ENCODE data around the gene PTPRD.

Gene PTPRD

DNA sequence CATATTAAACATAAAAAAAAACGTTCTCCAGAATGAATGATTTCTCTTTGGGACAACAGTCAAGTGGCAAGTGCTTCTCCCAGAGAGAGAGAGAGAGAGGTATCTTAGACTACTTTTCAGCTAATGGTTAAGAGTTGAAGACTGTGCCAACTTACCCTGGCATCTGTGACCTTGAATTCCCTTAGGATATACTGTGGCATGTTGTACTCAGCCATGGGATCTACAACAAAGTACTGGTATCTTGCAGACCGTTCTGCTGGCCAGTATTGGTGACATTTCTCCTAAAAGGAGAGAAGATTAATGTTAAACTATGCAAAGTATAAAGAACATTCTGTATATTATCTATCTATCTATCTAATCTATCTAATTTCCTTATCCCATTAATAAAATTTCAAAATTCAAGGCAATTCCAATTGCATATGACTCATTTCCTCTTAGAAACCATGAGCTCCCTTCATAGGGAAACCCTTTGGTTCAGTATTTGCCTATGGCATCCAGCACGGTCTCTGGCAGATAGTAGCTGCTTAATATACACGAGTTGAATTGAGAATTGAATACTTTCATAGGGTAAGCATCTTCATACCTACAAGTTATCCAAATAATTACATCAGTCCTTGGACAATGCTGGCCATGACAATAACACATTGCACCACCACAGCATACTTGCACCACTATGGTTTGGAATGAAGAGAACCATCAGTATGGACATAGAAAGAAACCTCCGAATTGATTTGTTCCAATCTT, 2273.9 kb downstream of the PTPRD start:
- Histone ChIP-seq H3K27ac (ENCODE audit: low read depth, low read length) (no peak overlapping the region), H3K4me1 (ENCODE audit: control insufficient read depth, low read length) (no peaks in the 10 kb centered on the region), H3K9me3 (ENCODE audit: control insufficient read depth, insufficient read depth, low read length) (no peaks in the 10 kb centered on the region), H3K4me2 (ENCODE audit: low read length) (no peak overlapping the region), H3K27me3 (ENCODE audit: control insufficient read depth, low read length) (no peaks in the 10 kb centered on the region), H3F3A (ENCODE audit: control insufficient read depth, insufficient read depth) (no peaks in the 10 kb centered on the region), H3K36me3 (ENCODE audit: control insufficient read depth, low read length) (no peaks in the 10 kb centered on the region), H3K79me2 (ENCODE audit: control insufficient read depth, low read length) (no peaks in the 10 kb centered on the region), H4K20me1 (ENCODE audit: control insufficient read depth, insufficient read depth, low read depth, low read length) (no peaks in the 10 kb centered on the region), H3K9me2 (replicated peaks; ENCODE audit: control insufficient read depth, low read length) (no peaks in the 10 kb centered on the region), H3K4me3 (ENCODE audit: low read length) (no peak overlapping the region)
- no peak for TF ChIP-seq EZH2phosphoT487 (IDR thresholded peaks at IDR 0.05; ENCODE audit: borderline replicate concordance, low read length)
- TF ChIP-seq, protein P1, sequence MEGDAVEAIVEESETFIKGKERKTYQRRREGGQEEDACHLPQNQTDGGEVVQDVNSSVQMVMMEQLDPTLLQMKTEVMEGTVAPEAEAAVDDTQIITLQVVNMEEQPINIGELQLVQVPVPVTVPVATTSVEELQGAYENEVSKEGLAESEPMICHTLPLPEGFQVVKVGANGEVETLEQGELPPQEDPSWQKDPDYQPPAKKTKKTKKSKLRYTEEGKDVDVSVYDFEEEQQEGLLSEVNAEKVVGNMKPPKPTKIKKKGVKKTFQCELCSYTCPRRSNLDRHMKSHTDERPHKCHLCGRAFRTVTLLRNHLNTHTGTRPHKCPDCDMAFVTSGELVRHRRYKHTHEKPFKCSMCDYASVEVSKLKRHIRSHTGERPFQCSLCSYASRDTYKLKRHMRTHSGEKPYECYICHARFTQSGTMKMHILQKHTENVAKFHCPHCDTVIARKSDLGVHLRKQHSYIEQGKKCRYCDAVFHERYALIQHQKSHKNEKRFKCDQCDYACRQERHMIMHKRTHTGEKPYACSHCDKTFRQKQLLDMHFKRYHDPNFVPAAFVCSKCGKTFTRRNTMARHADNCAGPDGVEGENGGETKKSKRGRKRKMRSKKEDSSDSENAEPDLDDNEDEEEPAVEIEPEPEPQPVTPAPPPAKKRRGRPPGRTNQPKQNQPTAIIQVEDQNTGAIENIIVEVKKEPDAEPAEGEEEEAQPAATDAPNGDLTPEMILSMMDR (IDR thresholded peaks at IDR 0.05; ENCODE audit: low read depth, low read length, poor library complexity, severe bottlenecking), result no peak

DNA sequence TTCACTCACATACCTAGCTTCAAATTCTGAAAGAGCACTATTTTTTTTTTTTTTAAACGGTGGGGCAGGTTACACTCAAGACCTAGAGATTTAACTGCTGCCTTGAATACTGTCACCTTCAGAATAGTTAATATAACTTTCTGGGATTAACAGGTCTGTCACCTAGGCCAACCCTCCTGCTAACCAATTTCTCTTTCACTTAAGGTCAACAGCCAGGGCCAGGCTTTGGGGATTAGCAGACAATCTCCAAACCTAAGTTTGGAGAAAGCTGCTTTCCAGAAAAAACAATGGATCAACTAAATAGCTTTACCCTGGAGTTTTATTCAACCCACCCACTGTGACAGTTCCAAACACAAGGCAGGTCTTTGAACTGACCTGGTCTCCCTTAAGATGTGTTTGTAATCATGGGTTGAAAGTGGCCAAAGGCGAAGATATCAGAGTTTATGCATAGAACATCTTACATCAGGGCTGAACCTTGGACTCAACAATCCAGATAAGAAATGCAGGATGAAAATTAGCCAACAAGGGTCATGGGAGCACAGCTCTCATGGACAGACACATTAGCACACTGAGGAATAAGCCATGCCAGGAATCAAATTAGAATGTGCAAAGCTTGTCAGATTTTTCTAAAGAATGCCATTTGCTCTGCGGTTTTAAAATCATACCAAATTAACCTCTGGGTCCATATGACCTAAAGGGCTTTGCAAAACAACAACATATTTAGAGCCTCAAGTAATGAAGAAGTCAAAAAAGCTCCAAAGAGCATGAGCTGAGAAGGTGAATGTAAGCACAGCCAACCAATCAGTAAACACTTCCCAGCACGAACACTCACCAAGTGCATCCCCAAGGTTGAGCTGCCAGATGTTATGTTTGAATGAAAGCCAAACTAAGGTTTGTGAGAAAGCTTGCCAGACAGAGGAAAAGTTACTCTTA, 2274.7 kb downstream of the PTPRD start:
- H3K4me2 ChIP-seq (ENCODE audit: low read length), result no peak overlapping the region
- no peak overlapping the region for H3K4me3 ChIP-seq (ENCODE audit: low read length)
- no peaks in the 10 kb centered on the region for H4K20me1 ChIP-seq (ENCODE audit: control insufficient read depth, insufficient read depth, low read depth, low read length)
- no peaks in the 10 kb centered on the region for H3K27me3 ChIP-seq (ENCODE audit: control insufficient read depth, low read length)
- H3K36me3 ChIP-seq (ENCODE audit: control insufficient read depth, low read length), result no peaks in the 10 kb centered on the region
- H3F3A ChIP-seq (ENCODE audit: control insufficient read depth, insufficient read depth), result no peaks in the 10 kb centered on the region
- TF ChIP-seq, protein P1 (IDR thresholded peaks at IDR 0.05; ENCODE audit: low read depth, low read length, poor library complexity, severe bottlenecking), result no peak
- TF ChIP-seq EZH2phosphoT487 (IDR thresholded peaks at IDR 0.05; ENCODE audit: borderline replicate concordance, low read length), result no peak
- no peaks in the 10 kb centered on the region for H3K4me1 ChIP-seq (ENCODE audit: control insufficient read depth, low read length)
- no peaks in the 10 kb centered on the region for H3K79me2 ChIP-seq (ENCODE audit: control insufficient read depth, low read length)
- H3K27ac ChIP-seq (ENCODE audit: low read depth, low read length), result no peak overlapping the region
- no peaks in the 10 kb centered on the region for H3K9me3 ChIP-seq (ENCODE audit: control insufficient read depth, insufficient read depth, low read length)
- H3K9me2 ChIP-seq (replicated peaks; ENCODE audit: control insufficient read depth, low read length), result no peaks in the 10 kb centered on the region

DNA sequence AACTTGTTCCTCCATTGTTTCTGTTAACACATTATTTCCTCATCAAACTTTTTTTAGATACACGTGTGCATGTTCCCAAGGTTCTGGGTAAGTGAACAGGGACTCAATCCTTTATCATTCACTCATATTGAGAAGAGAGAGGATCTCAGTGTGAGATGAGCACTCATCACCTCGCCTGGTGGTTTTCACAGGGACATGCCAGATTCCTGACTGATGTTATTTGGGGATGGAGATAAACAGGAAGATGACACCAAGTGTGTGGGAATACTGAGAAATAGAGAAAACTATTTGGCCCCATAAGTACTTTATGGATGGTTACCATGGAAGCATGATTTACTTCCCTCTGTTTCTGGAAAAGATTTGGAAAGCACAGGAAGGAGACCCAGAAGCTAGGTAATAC, 2279.9 kb downstream of the PTPRD start:
- Histone ChIP-seq H3F3A (ENCODE audit: control insufficient read depth, insufficient read depth) (no peaks in the 10 kb centered on the region), H3K4me3 (ENCODE audit: low read length) (no peak overlapping the region), H3K4me1 (ENCODE audit: control insufficient read depth, low read length) (no peaks in the 10 kb centered on the region), H3K27me3 (ENCODE audit: control insufficient read depth, low read length) (no peaks in the 10 kb centered on the region), H3K36me3 (ENCODE audit: control insufficient read depth, low read length) (no peaks in the 10 kb centered on the region), H3K9me2 (replicated peaks; ENCODE audit: control insufficient read depth, low read length) (no peaks in the 10 kb centered on the region), H4K20me1 (ENCODE audit: control insufficient read depth, insufficient read depth, low read depth, low read length) (no peaks in the 10 kb centered on the region), H3K4me2 (ENCODE audit: low read length) (no peak overlapping the region), H3K27ac (ENCODE audit: low read depth, low read length) (no peak overlapping the region), H3K9me3 (ENCODE audit: control insufficient read depth, insufficient read depth, low read length) (no peaks in the 10 kb centered on the region), H3K79me2 (ENCODE audit: control insufficient read depth, low read length) (no peaks in the 10 kb centered on the region)
- TF ChIP-seq EZH2phosphoT487 (IDR thresholded peaks at IDR 0.05; ENCODE audit: borderline replicate concordance, low read length), result no peak
- TF ChIP-seq, protein P1 (IDR thresholded peaks at IDR 0.05; ENCODE audit: low read depth, low read length, poor library complexity, severe bottlenecking), result no peak

Data from DOHH2 (cell line).